HG02588 (cell line): ENCODE data around the gene SLIT1.

Experiments
- ATAC-seq: cut with Tn5 transposase; IDR thresholded peaks from one replicate; pipeline ENCODE4 v1.9.1; 2021; ENCODE audit warnings: mild to moderate bottlenecking, moderate library complexity; ENCODE audit not compliant: unreplicated experiment

SLIT1 gene

DNA sequence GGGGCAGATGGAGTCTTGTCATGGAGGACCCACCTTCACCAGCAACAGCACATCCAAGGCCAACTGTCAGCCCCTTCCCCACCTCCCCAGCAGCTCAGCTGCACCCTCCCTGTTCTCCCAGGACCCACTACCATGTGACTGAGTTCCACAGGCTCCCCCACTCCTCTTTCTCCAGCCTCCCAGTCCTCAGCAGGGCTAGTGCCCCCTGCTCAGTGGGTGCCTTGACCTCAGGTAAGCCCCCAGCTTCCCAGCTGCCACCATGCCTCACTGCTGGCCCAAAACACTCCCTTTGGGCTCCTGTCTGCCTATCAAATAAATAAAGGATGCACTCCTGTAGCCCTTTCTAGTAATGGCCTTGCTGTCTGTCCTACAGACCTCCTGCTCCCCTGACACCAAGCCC lies 174.4 kb downstream of the SLIT1 start:
- no peak for ATAC-seq

- ATAC-seq = no peak
These were observed 175.0 kb downstream of the SLIT1 start for GRCh38 chr10:97010695-97011206.

- no peak for ATAC-seq
These were observed 178.3 kb downstream of the SLIT1 start for GRCh38 chr10:97007417-97007816.

GRCh38 chr10:97006364-97006763 lies 179.4 kb downstream of the SLIT1 start:
- ATAC-seq = no peak

DNA sequence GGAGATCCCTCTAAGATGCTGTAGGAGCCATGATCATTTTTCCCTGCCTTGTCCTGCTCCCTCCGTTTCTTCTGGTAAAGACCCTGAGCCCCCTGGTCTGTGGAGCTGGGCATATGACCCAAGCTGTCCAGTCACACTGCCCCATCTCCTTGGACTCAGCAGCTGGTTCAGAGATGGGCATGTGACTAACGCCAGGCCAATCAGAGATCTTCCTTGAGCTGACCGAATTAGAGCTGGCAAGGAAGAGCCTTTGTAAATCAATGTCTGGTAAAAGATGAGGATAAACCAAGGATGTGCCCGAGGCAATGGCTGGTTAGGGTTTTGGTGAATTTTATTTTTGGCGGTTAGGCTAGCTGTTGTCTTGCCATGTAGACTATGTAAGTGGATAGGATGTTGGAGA lies 180.4 kb downstream of the SLIT1 start:
- ATAC-seq = no peak

- no peak for ATAC-seq
These were observed 181.2 kb downstream of the SLIT1 start for GRCh38 chr10:97004591-97004990.

DNA sequence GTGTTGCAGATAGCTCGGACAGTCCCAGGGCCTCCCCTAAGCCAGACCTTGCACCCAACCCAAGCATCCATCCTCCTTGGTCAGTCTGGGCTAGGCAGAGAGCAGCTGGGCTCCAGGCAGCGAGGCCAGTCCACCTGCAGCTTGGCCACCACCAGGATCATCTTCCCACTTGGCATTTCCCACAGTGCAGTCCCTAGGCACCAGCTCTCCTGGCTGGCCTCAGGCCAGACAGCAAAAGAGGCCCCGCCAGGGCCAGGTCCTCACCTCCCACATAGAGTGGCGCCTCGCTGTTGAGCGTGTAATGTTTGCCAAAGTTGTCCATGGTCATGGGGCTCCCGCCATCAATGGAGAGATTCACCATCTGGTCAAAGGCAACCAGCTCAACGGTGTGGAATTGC lies 182.0 kb downstream of the SLIT1 start:
- no peak for ATAC-seq

- ATAC-seq = no peak
These were observed 182.5 kb downstream of the SLIT1 start for GRCh38 chr10:97003151-97003803.

GRCh38 chr10:97002670-97003069 lies 183.1 kb downstream of the SLIT1 start:
- ATAC-seq = no peak

- no peak for ATAC-seq
These were observed 184.4 kb downstream of the SLIT1 start for GRCh38 chr10:97001183-97001991.

DNA sequence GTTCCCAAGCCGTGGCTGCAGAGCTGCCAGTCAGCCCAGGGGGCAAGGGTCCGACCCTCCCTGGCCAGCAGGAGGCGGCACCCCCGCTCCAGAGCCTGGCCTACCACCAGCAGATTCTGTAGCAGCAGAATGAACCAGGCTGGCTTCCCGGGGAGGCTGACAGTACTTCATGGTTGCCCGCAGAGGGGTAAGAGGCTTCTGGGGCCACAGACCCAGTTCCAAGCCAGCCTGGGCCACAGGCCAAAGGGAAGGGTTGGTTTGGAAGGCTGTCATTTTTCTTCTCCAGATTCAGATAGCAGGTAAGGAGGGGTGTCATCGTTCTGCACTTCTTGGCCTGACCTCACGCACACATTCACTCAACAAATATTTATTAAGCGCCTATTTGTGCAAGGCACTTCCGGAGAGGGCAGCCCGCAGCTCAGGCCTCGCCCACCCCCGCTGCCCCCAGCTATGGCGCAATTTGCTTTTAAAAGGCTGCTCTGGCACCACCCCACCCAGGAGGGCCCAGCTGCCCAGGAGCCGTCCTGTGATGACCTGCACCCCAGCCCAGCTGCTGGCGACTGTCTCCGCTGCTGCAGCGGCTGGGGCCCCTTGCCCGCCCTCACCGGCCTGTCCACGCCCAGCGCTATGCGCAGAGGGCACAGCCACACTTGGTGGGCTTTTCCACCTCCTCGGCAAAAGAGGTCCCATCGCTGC lies 185.1 kb downstream of the SLIT1 start:
- no peak for ATAC-seq

DNA sequence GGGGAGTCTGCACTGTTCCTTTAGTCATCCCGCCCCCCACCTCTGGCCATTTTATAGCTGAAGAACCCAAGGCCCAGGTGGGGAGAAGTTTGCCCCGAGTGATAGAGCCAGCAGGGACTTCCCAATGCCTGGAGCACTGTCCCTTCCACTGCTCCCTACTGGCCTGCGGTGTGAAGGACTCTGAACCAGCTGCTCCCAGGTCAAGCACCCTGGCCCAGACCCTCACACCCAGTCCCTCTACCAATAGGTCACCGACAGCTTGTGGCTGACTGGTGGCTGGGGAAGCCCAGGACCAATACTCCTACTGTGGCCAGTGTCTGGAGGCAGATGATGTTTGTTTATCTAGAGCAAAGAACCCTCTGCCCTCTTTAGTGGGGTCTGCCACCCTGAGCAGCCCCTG lies 185.8 kb downstream of the SLIT1 start:
- ATAC-seq = no peak

DNA sequence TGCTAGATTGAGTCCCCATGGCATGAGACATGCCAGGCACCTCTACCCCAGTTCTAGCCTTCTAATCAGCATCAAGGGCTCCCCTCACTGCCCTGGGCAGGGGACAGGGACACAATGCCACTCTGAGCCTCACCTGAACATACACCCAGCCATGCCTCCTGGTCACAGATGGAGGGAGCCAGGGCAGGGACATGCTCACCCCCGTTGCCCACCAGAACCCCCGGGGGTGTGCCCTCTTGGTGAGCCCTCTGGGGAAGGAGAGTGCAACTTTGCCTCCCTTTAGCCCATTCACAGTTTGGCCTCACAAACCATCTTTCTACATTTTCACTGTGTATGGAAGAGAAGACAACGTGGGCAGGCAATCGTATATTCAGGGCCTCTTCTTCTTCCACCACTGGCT lies 186.4 kb downstream of the SLIT1 start:
- no peak for ATAC-seq

DNA sequence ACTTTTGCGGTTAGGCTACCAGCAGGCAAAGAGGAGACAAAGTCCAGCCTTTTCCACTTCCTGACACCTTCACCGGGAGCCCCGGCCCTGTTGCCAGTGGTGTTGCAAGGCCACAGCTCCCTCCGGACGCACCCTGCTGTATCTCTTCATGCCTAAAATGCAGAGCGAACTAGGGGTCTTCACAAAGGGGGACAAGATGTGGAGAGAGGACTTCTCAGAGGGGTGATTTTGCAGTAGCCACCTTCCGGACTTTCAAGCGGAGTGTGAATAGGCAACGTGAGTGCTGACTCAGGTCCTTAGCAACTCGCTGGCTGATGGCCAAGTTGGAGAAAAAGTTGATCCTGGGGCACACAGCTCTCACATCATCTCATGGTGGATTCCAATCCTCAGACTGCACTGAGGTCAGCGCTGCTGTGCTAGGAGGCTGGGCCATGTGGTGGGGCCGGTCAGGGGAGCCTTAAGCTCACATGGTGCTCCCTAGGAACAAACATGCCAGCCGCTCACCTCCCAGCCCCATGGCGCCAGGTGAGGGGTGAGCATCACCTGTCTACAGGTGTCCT lies 187.3 kb downstream of the SLIT1 start:
- ATAC-seq = no peak

DNA sequence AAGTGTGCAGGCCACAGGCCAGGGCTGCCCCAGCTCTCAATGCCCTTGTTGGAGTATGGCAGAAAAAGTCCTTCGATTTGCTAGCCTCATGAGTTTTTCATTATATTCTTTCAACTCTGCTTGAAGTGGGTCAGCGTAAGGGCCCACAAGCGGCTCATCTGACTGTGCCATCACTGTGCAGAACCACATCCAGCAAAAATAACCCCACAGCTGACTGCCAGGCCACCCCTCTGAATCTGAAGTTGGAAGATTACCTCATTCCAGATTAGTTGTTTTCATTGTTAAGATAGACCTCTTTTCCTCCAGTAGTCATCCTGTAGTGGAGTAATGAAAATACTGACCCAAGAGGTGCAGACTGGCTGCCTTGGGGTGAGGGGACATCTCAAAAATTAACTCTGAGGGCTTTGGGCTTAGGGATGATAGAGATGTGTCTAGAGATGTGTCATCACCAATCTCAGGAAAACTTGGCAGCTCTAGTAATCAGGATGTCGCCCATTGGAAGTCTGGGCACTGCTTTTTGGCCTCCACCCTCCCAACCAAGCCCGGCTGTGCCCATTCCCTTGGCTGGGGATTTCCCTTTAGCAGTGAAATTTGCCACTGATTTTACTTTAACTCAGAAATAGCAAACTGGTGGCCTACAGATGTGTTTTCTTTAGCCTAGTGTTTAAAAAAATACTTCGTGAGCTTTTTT lies 189.3 kb downstream of the SLIT1 start:
- no peak for ATAC-seq

DNA sequence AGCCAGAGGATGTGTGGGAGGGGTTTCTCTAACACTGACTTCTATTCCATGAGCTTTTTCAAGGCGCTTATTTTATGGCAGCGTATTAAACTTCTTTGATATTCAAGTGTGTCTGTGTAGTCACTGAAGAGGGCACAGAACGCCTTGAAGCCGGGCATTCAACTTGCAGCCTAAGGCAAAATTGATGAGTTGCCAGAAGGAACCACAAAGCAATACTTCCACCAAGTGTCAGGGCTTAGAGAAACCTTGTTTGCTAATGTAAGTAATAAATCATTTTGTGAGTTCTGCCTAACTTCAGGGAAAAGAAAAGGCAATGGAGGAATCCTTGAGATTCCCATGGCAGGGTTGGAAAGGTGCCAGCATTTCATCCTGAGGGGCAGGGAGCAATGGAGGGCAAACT lies 189.9 kb downstream of the SLIT1 start:
- ATAC-seq = no peak

DNA sequence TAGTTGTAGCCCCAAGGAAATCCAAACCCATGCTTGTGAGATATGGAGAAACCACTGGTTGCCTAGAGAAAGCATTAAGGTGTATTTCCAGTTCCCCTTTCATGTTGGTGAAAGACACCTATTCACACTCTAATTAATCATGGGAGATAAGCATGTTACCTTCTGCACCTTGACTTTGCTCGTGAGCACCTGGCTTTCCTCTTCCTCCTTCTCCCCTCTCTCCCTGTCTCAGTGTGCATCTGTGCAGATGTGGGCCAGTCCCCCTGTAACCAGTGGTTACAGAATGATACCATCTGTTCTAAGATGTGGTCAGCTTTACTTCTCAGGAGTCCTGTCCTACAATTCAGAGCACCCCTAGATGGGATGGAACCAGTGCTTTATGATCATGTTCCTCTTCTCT lies 193.0 kb downstream of the SLIT1 start:
- ATAC-seq = peak; percentile 64

- ATAC-seq = no peak
These were observed 194.4 kb downstream of the SLIT1 start for GRCh38 chr10:96991313-96991841.

GRCh38 chr10:96988426-96988825 lies 197.3 kb downstream of the SLIT1 start:
- no peak for ATAC-seq

DNA sequence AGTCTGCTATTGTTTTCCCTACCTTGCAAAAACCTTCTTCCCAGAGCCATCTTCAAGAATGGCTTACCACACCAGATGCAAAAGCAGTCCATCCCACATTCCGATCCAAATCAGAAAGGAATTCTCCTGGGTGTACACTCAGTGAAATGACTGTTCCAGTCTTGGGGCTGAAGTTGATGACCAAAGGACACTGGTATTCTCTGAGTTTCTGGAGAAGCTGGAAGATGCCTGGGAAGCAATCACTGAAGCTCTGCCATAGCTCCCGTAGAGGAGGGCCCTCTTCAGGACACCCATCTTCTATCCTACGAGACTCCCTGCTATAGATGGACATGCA lies 197.9 kb downstream of the SLIT1 start:
- no peak for ATAC-seq
